Adrenal gland (tissue), 5 donors: ENCODE data around the gene LYPD6B.

ENCODE experiments used
- POLR2A ChIP-seq, 2 donors: fragments of 450-650 bp; IDR thresholded peaks; one replicate each; pipeline ENCODE4 v1.6.1; 2017; ENCODE audit warnings: antibody characterized with exemption in 2 of 2, mild to moderate bottlenecking in 2 of 2, moderate library complexity in 1 of 2
- TF ChIP-seq, protein P1 (sequence below), 6 experiments: fragments of 450-650 bp in 4 of 6; fragments of 200-600 bp in 2 of 6; sonication (generic) in 1 of 6; IDR thresholded peaks; 1 replicate in 5 of 6; 2 replicates in 1 of 6; pipeline versions ENCODE4 v1.5.1 to v1.8.0; 2016 to 2021; ENCODE audit warnings: antibody characterized with exemption in 6 of 6, mild to moderate bottlenecking in 2 of 6, moderate library complexity in 1 of 6
- donor health status: DM: no; HTN: no; CAD: no.

DNA sequence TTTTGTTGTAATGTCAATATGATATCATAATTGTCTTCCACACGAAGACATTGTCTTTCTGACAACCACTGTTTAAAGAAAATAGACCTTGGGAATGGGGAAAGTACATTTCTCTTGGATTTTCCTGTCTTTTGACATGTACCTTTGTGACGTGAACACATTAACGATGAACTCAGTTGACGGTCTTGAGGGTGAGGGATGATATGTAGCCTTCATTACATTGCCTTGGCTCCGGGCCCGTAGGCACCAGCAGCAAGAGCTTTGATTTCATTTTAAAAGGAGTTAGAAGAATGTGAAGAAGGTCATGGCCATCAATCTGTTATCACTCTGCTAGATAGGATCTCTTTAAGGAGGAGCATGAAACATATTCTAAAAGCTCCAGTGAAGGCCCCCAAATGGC, 80.9 kb downstream of the LYPD6B start:
- no peak for TF ChIP-seq POLR2A (IDR thresholded peaks at IDR 0.05)
- TF ChIP-seq, protein P1, sequence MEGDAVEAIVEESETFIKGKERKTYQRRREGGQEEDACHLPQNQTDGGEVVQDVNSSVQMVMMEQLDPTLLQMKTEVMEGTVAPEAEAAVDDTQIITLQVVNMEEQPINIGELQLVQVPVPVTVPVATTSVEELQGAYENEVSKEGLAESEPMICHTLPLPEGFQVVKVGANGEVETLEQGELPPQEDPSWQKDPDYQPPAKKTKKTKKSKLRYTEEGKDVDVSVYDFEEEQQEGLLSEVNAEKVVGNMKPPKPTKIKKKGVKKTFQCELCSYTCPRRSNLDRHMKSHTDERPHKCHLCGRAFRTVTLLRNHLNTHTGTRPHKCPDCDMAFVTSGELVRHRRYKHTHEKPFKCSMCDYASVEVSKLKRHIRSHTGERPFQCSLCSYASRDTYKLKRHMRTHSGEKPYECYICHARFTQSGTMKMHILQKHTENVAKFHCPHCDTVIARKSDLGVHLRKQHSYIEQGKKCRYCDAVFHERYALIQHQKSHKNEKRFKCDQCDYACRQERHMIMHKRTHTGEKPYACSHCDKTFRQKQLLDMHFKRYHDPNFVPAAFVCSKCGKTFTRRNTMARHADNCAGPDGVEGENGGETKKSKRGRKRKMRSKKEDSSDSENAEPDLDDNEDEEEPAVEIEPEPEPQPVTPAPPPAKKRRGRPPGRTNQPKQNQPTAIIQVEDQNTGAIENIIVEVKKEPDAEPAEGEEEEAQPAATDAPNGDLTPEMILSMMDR (IDR thresholded peaks at IDR 0.05), result no peak
